A673 (cell line): Measurements from ENCODE around the gene PFKP. TPM values are rescaled to one million over a fixed set of nuclear protein-coding genes. Genes with fewer than 3 reads are reported as not detected.
"Not testable (repeated sequence)": the region's sequence is repeated elsewhere in the genome, so short reads cannot be mapped to it uniquely, and the experiment has no call there.

Experiments
- BruUV-seq: library from RNA; stranded (reverse); fragments of 400-500 nt; replicated peaks from 2 replicates; lab custom pipeline; 2021; lab: Mats Ljungman, UMichigan
- CTCF ChIA-PET: fragments of 300-600 bp; sonication (Branson Sonifier 250); formaldehyde crosslinking; loops from one replicate; lab custom pipeline; 2022; ENCODE audit warnings: antibody characterized with exemption; lab: Charles Lee
- POLR2A ChIA-PET: fragments of 300-600 bp; sonication (Branson Sonifier 250); formaldehyde crosslinking; loops from one replicate; lab custom pipeline; 2022; ENCODE audit warnings: antibody characterized with exemption; ENCODE audit not compliant: low non-redundant PET; lab: Charles Lee
- DNase-seq: peaks from one replicate; pipeline ENCODE4 v3.0.0-alpha.2; 2015; ENCODE audit warnings: low spot score
- H3K27ac ChIP-seq: fragments of 200-600 bp; sonication (generic); 2 replicates; pipeline ENCODE4 v1.5.1; 2016; ENCODE audit warnings: mixed run types, low read depth, mild to moderate bottlenecking, mixed read lengths, antibody characterized with exemption, low read length; ENCODE audit not compliant: poor library complexity, severe bottlenecking
- H3K27me3 ChIP-seq: fragments of 200-600 bp; sonication (generic); replicated peaks from 2 replicates; pipeline ENCODE4 v1.6.1; 2017; ENCODE audit warnings: mixed run types, low read depth, mild to moderate bottlenecking, mixed read lengths, antibody characterized with exemption, low read length; ENCODE audit not compliant: insufficient read depth, poor library complexity
- H3K36me3 ChIP-seq: fragments of 200-600 bp; sonication (generic); 2 replicates; pipeline ENCODE4 v1.6.1; 2016; ENCODE audit warnings: mixed run types, mild to moderate bottlenecking, mixed read lengths, antibody characterized with exemption, low read length; ENCODE audit not compliant: insufficient read depth, poor library complexity, severe bottlenecking
- H3K4me1 ChIP-seq: fragments of 200-600 bp; sonication (generic); 2 replicates; pipeline ENCODE4 v1.6.1; 2017; ENCODE audit warnings: mixed run types, mild to moderate bottlenecking, mixed read lengths, antibody characterized with exemption, low read length; ENCODE audit not compliant: insufficient read depth, poor library complexity, severe bottlenecking
- H3K4me3 ChIP-seq: fragments of 200-600 bp; sonication (generic); 2 replicates; pipeline ENCODE4 v1.5.1; 2016; ENCODE audit warnings: low read depth, mixed run types, mild to moderate bottlenecking, mixed read lengths, low read length; ENCODE audit not compliant: poor library complexity, severe bottlenecking
- H3K9me3 ChIP-seq: fragments of 200-600 bp; sonication (generic); 2 replicates; pipeline ENCODE4 v1.6.1; 2016; ENCODE audit warnings: mixed run types, low read depth, mild to moderate bottlenecking, mixed read lengths, antibody characterized with exemption, low read length; ENCODE audit not compliant: poor library complexity, severe bottlenecking
- EZH2 ChIP-seq: fragments of 200-600 bp; sonication (generic); IDR thresholded peaks from 2 replicates; pipeline ENCODE4 v1.6.1; 2017; ENCODE audit warnings: borderline replicate concordance, low read depth, mild to moderate bottlenecking, mixed read lengths, antibody characterized with exemption, low read length; ENCODE audit not compliant: poor library complexity, severe bottlenecking
- intact Hi-C: fragments of 100-400 bp; cut with micrococcal nuclease; formaldehyde crosslinking; loops from one replicate; pipeline ENCODE4 v1.10.0; 2022; ENCODE audit not compliant: unreplicated experiment
- total RNA-seq: library from RNA; stranded (reverse); gene quantifications from 2 replicates; pipeline ENCODE4 v1.2.3, GENCODE V29; 2021
- TF ChIP-seq, protein P1 (sequence below): fragments of 300-800, 200-600 bp; sonication (generic); conservative IDR thresholded peaks from 2 replicates; pipeline ENCODE4 v1.5.1; 2017; ENCODE audit warnings: low read depth, mild to moderate bottlenecking, antibody characterized with exemption, low read length, moderate library complexity, mixed read lengths

Gene PFKP
- total RNA-seq, 1 experiment from 2014 or later: 232 TPM

GRCh38 chr10:3169271-3169670 is 101.9 kb downstream of the PFKP start:
- intact Hi-C loops: no loop called here
- no peak overlapping the region for H3K27ac ChIP-seq
- H3K27me3 ChIP-seq: no peaks in the 10 kb centered on the region
- no peaks in the 10 kb centered on the region for H3K4me1 ChIP-seq
- BruUV-seq: no TSS peak
- POLR2A ChIA-PET: no interaction called here
- H3K9me3 ChIP-seq: no peaks in the 10 kb centered on the region
- no peak overlapping the region for H3K4me3 ChIP-seq
- H3K36me3 ChIP-seq: peaks cover 33% of the 10 kb centered on the region
- TF ChIP-seq, protein P1, sequence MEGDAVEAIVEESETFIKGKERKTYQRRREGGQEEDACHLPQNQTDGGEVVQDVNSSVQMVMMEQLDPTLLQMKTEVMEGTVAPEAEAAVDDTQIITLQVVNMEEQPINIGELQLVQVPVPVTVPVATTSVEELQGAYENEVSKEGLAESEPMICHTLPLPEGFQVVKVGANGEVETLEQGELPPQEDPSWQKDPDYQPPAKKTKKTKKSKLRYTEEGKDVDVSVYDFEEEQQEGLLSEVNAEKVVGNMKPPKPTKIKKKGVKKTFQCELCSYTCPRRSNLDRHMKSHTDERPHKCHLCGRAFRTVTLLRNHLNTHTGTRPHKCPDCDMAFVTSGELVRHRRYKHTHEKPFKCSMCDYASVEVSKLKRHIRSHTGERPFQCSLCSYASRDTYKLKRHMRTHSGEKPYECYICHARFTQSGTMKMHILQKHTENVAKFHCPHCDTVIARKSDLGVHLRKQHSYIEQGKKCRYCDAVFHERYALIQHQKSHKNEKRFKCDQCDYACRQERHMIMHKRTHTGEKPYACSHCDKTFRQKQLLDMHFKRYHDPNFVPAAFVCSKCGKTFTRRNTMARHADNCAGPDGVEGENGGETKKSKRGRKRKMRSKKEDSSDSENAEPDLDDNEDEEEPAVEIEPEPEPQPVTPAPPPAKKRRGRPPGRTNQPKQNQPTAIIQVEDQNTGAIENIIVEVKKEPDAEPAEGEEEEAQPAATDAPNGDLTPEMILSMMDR: no peak
- TF ChIP-seq EZH2: no peak
- no peak for DNase-seq
- CTCF ChIA-PET: no interaction called here

GRCh38 chr10:3169673-3170072 is 102.3 kb downstream of the PFKP start:
- Histone ChIP-seq H3K4me1 (no peaks in the 10 kb centered on the region), H3K27ac (no peak overlapping the region), H3K4me3 (no peak overlapping the region), H3K27me3 (no peaks in the 10 kb centered on the region), H3K36me3 (peaks cover 29% of the 10 kb centered on the region), H3K9me3 (no peaks in the 10 kb centered on the region)
- TF ChIP-seq, protein P1: no peak
- TF ChIP-seq EZH2: no peak
- ChIA-PET CTCF (no interaction called here), POLR2A (no interaction called here)
- intact Hi-C loops: no loop called here
- BruUV-seq: no TSS peak
- no peak for DNase-seq

GRCh38 chr10:3171488-3171887 is 104.1 kb downstream of the PFKP start:
- H3K27me3 ChIP-seq, H3K4me1 ChIP-seq, H3K9me3 ChIP-seq, POLR2A ChIA-PET, intact Hi-C loops, DNase-seq, BruUV-seq, H3K27ac ChIP-seq, CTCF ChIA-PET: not testable (repeated sequence)
- Histone ChIP-seq H3K4me3 (peak overlapping the region; percentile 75), H3K36me3 (peaks cover 11% of the 10 kb centered on the region)

DNA sequence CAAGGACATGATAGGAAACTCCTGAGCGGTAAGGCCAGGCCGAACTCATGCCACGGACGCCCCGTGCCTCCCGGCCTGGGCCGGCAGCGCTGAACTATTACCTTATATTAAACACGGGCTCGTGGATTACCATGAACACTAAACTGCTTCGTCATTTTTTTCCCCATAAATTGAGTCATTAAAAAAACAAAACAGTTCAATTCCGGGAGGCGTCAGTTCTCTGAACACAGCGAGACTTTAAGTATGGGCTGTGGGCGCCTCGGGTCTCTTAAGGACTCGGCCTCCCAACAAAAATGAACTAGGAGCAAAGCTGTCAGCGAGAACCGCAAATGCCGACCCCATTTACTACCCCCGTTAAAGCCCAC is 104.7 kb downstream of the PFKP start:
- POLR2A ChIA-PET: no interaction called here
- CTCF ChIA-PET: interaction anchor here (0.7 kb wide), 2 partner anchors 689 to 1080 kb away, joined by 3 to 11 read pairs; no protein-coding TSS in a partner anchor
- Histone ChIP-seq H3K4me3 (peak overlapping the region; percentile 75), H3K27ac (peak overlapping the region; percentile 71), H3K36me3 (peaks cover 7% of the 10 kb centered on the region), H3K9me3 (no peaks in the 10 kb centered on the region), H3K27me3 (peaks cover 7% of the 10 kb centered on the region), H3K4me1 (no peaks in the 10 kb centered on the region)
- DNase-seq: no peak
- intact Hi-C loops: no loop called here
- TF ChIP-seq, protein P1: no peak
- TF ChIP-seq EZH2: no peak
- BruUV-seq: no TSS peak
